CD4-positive, CD25-positive, alpha-beta regulatory T cell (primary cell): ENCODE results near the gene RBM10. TPM values are rescaled to one million over a fixed set of nuclear protein-coding genes. Genes with fewer than 3 reads are reported as not detected.

Experiments used
- ATAC-seq, 2 donors: fragments of 150-1000 bp; cut with Tn5 transposase; one replicate each; pipeline ENCODE4 v1.10.0; 2021; ENCODE audit warnings: low read depth in 2 of 2, moderate number of reproducible peaks in 2 of 2, moderate library complexity in 1 of 2
- DNase-seq, 3 donors: peaks; one replicate each; pipeline versions ENCODE4 v3.0.0 to v3.0.0-alpha.2; 2012 to 2022; ENCODE audit warnings: mixed read lengths in 1 of 3
- H3K27ac ChIP-seq: one replicate; pipeline ENCODE4 v1.7.0; 2013; ENCODE audit warnings: mild to moderate bottlenecking, low read length; ENCODE audit not compliant: insufficient read depth, poor library complexity, severe bottlenecking
- H3K27me3 ChIP-seq: one replicate; pipeline ENCODE4 v1.7.0; 2013; ENCODE audit warnings: low read length; ENCODE audit not compliant: control insufficient read depth, insufficient read depth
- H3K36me3 ChIP-seq: one replicate; pipeline ENCODE4 v1.7.0; 2013; ENCODE audit warnings: mild to moderate bottlenecking, low read length, moderate library complexity; ENCODE audit not compliant: control insufficient read depth, insufficient read depth
- H3K4me1 ChIP-seq: 2 replicates; pipeline ENCODE4 v1.7.0; 2013; ENCODE audit warnings: mild to moderate bottlenecking, low read length; ENCODE audit not compliant: insufficient read depth, control insufficient read depth, poor library complexity, severe bottlenecking
- H3K4me3 ChIP-seq: one replicate; pipeline ENCODE4 v1.7.0; 2013; ENCODE audit warnings: low read depth, mild to moderate bottlenecking, low read length, moderate library complexity
- H3K9me3 ChIP-seq, 2 experiments: 1 replicate in 1 of 2; 2 replicates in 1 of 2; pipeline ENCODE4 v1.7.0; 2013; ENCODE audit warnings: low read length in 2 of 2, mild to moderate bottlenecking in 1 of 2, moderate library complexity in 1 of 2; ENCODE audit not compliant: control insufficient read depth in 2 of 2
- H3K27ac Mint-ChIP-seq, 3 donors: one replicate each; pipeline ENCODE4 v1.8.0; 2020 to 2022; ENCODE audit warnings: mild to moderate bottlenecking in 3 of 3, mixed read lengths in 3 of 3, moderate library complexity in 2 of 3
- H3K27me3 Mint-ChIP-seq: one replicate; pipeline ENCODE4 v1.8.0; 2022; ENCODE audit warnings: mild to moderate bottlenecking, mixed read lengths
- H3K36me3 Mint-ChIP-seq: one replicate; pipeline ENCODE4 v1.8.0; 2020; ENCODE audit warnings: mixed read lengths
- H3K4me1 Mint-ChIP-seq, 4 donors: one replicate each; pipeline ENCODE4 v1.8.0; 2020 to 2022; ENCODE audit warnings: mixed read lengths in 4 of 4, mild to moderate bottlenecking in 1 of 4
- H3K4me3 Mint-ChIP-seq, 4 donors: one replicate each; pipeline ENCODE4 v1.8.0; 2020 to 2022; ENCODE audit warnings: mild to moderate bottlenecking in 4 of 4, mixed read lengths in 4 of 4, moderate library complexity in 3 of 4
- H3K9me3 Mint-ChIP-seq, 7 donors: one replicate each; pipeline ENCODE4 v1.8.0; 2020 to 2022; ENCODE audit warnings: mixed read lengths in 7 of 7, mild to moderate bottlenecking in 3 of 7, moderate library complexity in 2 of 7
- polyA plus RNA-seq, 4 donors: library from polyadenylated mRNA; unstranded; fragments of 300-500 nt; fragmentation: Illumina TruSeq; gene quantifications; one replicate each; pipeline ENCODE4 v1.2.3, GENCODE V29; 2021
- total RNA-seq: library from RNA; stranded (reverse); gene quantifications from one replicate; pipeline ENCODE4 v1.2.3, GENCODE V29; 2022

RBM10 gene
- total and polyA plus RNA-seq, 5 donors from 2014 or later: 17.9 to 37.6 (median 22.5) TPM

- Histone ChIP-seq H3K27ac (peak overlapping the region; percentile 98), H3K4me1 (peaks cover 19% of the 10 kb centered on the region), H3K27me3 (no peaks in the 10 kb centered on the region), H3K4me3 (peak overlapping the region; percentile 93), H3K9me3 (no peaks in the 10 kb centered on the region), H3K36me3 (peaks cover 4% of the 10 kb centered on the region)
- peaks cover 15% of the 10 kb centered on the region for H3K36me3 Mint-ChIP-seq
- H3K4me3 Mint-ChIP-seq: peak overlapping the region; percentile 90 to 99 (median 96)
- H3K27me3 Mint-ChIP-seq: no peaks in the 10 kb centered on the region
- ATAC-seq: peak; percentile 89 to 93
- peak overlapping the region; percentile 99 to 100 (median 100) for H3K27ac Mint-ChIP-seq
- H3K4me1 Mint-ChIP-seq: peaks cover 0 to 47% (median 18%) of the 10 kb centered on the region in 4 donors
- DNase-seq: peak; percentile 92 to 96 (median 94)
- peaks cover 0 to 1% (median 0%) of the 10 kb centered on the region in 7 donors for H3K9me3 Mint-ChIP-seq
Observed at GRCh38 chrX:47233333-47234113, 88.5 kb downstream of the RBM10 start.

- DNase-seq: no peak
- H3K27ac Mint-ChIP-seq: peak overlapping the region in 2 of 3 donors; percentile 76 to 99
- H3K27me3 ChIP-seq: no peaks in the 10 kb centered on the region
- H3K36me3 ChIP-seq: peaks cover 2% of the 10 kb centered on the region
- peaks cover 0 to 1% (median 0%) of the 10 kb centered on the region in 7 donors for H3K9me3 Mint-ChIP-seq
- ATAC-seq: no peak
- peak overlapping the region; percentile 61 to 98 (median 68) for H3K4me3 Mint-ChIP-seq
- peak overlapping the region; percentile 93 for H3K4me3 ChIP-seq
- H3K9me3 ChIP-seq: no peaks in the 10 kb centered on the region
- H3K36me3 Mint-ChIP-seq: peaks cover 15% of the 10 kb centered on the region
- H3K27ac ChIP-seq: peak overlapping the region; percentile 98
- peaks cover 19% of the 10 kb centered on the region for H3K4me1 ChIP-seq
- H3K4me1 Mint-ChIP-seq: peaks cover 0 to 47% (median 18%) of the 10 kb centered on the region in 4 donors
- H3K27me3 Mint-ChIP-seq: no peaks in the 10 kb centered on the region
Observed at GRCh38 chrX:47234583-47234982, 89.6 kb downstream of the RBM10 start.

- Mint-ChIP-seq H3K9me3 (no peaks in the 10 kb centered on the region), H3K27me3 (no peaks in the 10 kb centered on the region), H3K4me3 (peak overlapping the region; percentile 17 to 86 (median 62)), H3K4me1 (peaks cover 0 to 47% (median 15%) of the 10 kb centered on the region in 4 donors), H3K27ac (peak overlapping the region in 2 of 3 donors; percentile 53 to 90), H3K36me3 (peaks cover 16% of the 10 kb centered on the region)
- ATAC-seq (no peak), DNase-seq (no peak)
- peaks cover 9% of the 10 kb centered on the region for H3K36me3 ChIP-seq
- peak overlapping the region; percentile 98 for H3K27ac ChIP-seq
- no peaks in the 10 kb centered on the region for H3K9me3 ChIP-seq
- H3K27me3 ChIP-seq: no peaks in the 10 kb centered on the region
- H3K4me1 ChIP-seq: peaks cover 19% of the 10 kb centered on the region
- peak overlapping the region; percentile 93 for H3K4me3 ChIP-seq
Observed at GRCh38 chrX:47235691-47236103, 90.7 kb downstream of the RBM10 start.

Other genes with a start within 250 kb of the RBM10 start
- 0.44 TPM for gene JADE3, start 232.8 kb upstream of the RBM10 start, total RNA-seq
- gene JADE3, start 232.8 kb upstream of the RBM10 start, polyA plus RNA-seq: not detected
- not detected for gene RGN, start 66.8 kb upstream of the RBM10 start, total RNA-seq
- gene RGN, start 66.8 kb upstream of the RBM10 start, polyA plus RNA-seq: not detected
- 50.3 TPM for gene NDUFB11, start 519 bp upstream of the RBM10 start, total RNA-seq
- gene NDUFB11, start 519 bp upstream of the RBM10 start, polyA plus RNA-seq: 100 to 1,000 TPM; 164 to 190 (median 179) TPM
- 173 TPM for gene UBA1, start 48.6 kb downstream of the RBM10 start, total RNA-seq
- gene UBA1, start 48.6 kb downstream of the RBM10 start, polyA plus RNA-seq: 100 to 1,000 TPM; 163 to 210 (median 175) TPM
- 186 TPM for gene CDK16, start 73.5 kb downstream of the RBM10 start, total RNA-seq
- 10 to 100 TPM in 1 of 4 donors, 1 to 10 TPM in 3; 3.9 to 10.7 (median 7.2) TPM for gene CDK16, start 73.5 kb downstream of the RBM10 start, polyA plus RNA-seq
- gene USP11, start 87.8 kb downstream of the RBM10 start, total RNA-seq: 97.3 TPM
- 10 to 100 TPM; 46.0 to 69.2 (median 56.3) TPM for gene USP11, start 87.8 kb downstream of the RBM10 start, polyA plus RNA-seq
- gene ZNF157, start 225.4 kb downstream of the RBM10 start, total RNA-seq: 0.17 TPM
- gene ZNF157, start 225.4 kb downstream of the RBM10 start, polyA plus RNA-seq: under 1 TPM in 3 of 4 donors, not detected in 1; 0.17 to 0.91 (median 0.46) TPM